Kidney epithelial cell (primary cell): ENCODE results near the gene ANXA5. TPM values are rescaled to one million over a fixed set of nuclear protein-coding genes. Genes with fewer than 3 reads are reported as not detected.
"Not testable (repeated sequence)": the region's sequence is repeated elsewhere in the genome, so short reads cannot be mapped to it uniquely, and the experiment has no call there.

Source experiments
- DNase-seq: peaks from one replicate; pipeline ENCODE4 v3.0.0-alpha.2; 2010; ENCODE audit warnings: low read depth
- H3K27me3 ChIP-seq: 2 replicates; pipeline ENCODE4 v1.6.0; 2011; ENCODE audit warnings: low read length; ENCODE audit not compliant: control insufficient read depth, insufficient read depth
- H3K36me3 ChIP-seq: 2 replicates; pipeline ENCODE4 v1.5.1; 2011; ENCODE audit warnings: low read length; ENCODE audit not compliant: control insufficient read depth, insufficient read depth
- H3K4me3 ChIP-seq: 2 replicates; pipeline ENCODE4 v1.5.1; 2011; ENCODE audit warnings: low read depth, mild to moderate bottlenecking, control low read depth, low read length
- CTCF ChIP-seq: IDR thresholded peaks from 2 replicates; pipeline ENCODE4 v1.5.1; 2011; ENCODE audit warnings: mild to moderate bottlenecking, moderate library complexity, low read length, control low read depth, inconsistent platforms; ENCODE audit not compliant: insufficient read depth, poor library complexity, severe bottlenecking
- total RNA-seq: library from RNA; depleted of rRNA; stranded (reverse); fragments of >200 nt; gene quantifications from 2 replicates; pipeline ENCODE4 v1.2.3, GENCODE V29; 2015

The ANXA5 gene
- total RNA-seq, 1 donor from 2014 or later, result 356 TPM

GRCh38 chr4:121738780-121739535, 42.2 kb upstream of the ANXA5 start:
- Histone ChIP-seq H3K4me3 (no peak overlapping the region), H3K27me3 (no peaks in the 10 kb centered on the region), H3K36me3 (no peaks in the 10 kb centered on the region)
- DNase-seq, result no peak
- no peak for TF ChIP-seq CTCF

- no peak overlapping the region for H3K4me3 ChIP-seq
- no peaks in the 10 kb centered on the region for H3K27me3 ChIP-seq
- H3K36me3 ChIP-seq, result no peaks in the 10 kb centered on the region
- no peak for DNase-seq
- no peak for TF ChIP-seq CTCF
These were observed 41.2 kb upstream of the ANXA5 start for GRCh38 chr4:121737846-121738554.

- Histone ChIP-seq H3K4me3 (no peak overlapping the region), H3K36me3 (no peaks in the 10 kb centered on the region), H3K27me3 (no peaks in the 10 kb centered on the region)
- DNase-seq, result no peak
- peak; percentile 64 for TF ChIP-seq CTCF
These were observed 40.1 kb upstream of the ANXA5 start for GRCh38 chr4:121736735-121737351.

GRCh38 chr4:121734571-121734970, 37.8 kb upstream of the ANXA5 start:
- DNase-seq, result no peak

DNA sequence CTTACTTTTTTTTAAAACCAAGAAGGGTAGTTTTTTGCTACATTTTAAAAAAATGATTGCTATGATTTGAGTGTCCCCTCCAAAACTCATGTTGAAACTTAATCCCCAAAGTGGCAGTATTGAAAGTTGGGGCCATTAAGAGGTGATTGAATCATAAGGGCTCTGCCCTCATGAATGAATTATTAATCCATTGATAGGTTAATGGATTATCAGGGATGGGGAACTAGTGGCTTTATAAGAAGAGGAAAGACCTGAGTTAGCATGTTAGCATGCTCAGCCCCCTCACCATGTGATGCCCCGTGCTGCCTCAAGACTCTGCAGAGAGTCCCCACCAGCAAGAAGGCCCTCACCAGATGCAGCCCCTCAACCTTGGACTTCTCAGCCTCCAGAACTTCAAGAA, 37.2 kb upstream of the ANXA5 start:
- Histone ChIP-seq H3K36me3 (no peaks in the 10 kb centered on the region), H3K4me3 (no peak overlapping the region), H3K27me3 (no peaks in the 10 kb centered on the region)
- no peak for TF ChIP-seq CTCF
- DNase-seq, result no peak

More at GRCh38 chr4:121734571-121734970, 37.8 kb upstream of the ANXA5 start:
- TF ChIP-seq CTCF, result no peak
- no peaks in the 10 kb centered on the region for H3K27me3 ChIP-seq
- H3K4me3 ChIP-seq, result no peak overlapping the region
- no peaks in the 10 kb centered on the region for H3K36me3 ChIP-seq

DNA sequence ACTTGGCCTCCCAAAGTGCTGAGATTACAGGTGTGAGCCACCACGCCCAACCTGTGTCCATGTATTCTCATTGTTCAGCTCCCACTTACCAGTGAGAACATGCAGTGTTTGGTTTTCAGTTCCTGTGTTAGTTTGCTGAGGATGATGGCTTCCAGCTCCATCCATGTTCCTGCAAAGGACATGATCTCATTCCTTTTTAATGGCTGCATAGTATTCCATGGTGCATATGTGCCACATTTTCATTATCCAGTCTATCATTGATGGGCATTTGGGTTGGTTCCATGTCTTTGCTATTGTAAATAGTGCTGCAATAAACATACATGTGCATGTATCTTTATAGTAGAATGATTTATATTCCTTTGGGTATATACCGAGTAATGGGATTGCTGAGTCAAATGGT, 33.0 kb upstream of the ANXA5 start:
- not testable (repeated sequence) for H3K36me3 ChIP-seq, H3K4me3 ChIP-seq, H3K27me3 ChIP-seq, DNase-seq
